Ishikawa (cell line): ENCODE results near the gene C6orf89.

ENCODE experiments used
- CEBPB ChIP-seq: IDR thresholded peaks from 2 replicates; pipeline ENCODE4 v1.6.1; 2012
- CREB1 ChIP-seq: IDR thresholded peaks from 2 replicates; pipeline ENCODE4 v1.6.1; 2012; ENCODE audit warnings: low read depth
- EGR1 ChIP-seq: IDR thresholded peaks from 2 replicates; pipeline ENCODE4 v1.6.1; 2012
- EP300 ChIP-seq: IDR thresholded peaks from 2 replicates; pipeline ENCODE4 v1.6.1; 2012; ENCODE audit warnings: borderline replicate concordance
- FOXM1 ChIP-seq: IDR thresholded peaks from 2 replicates; pipeline ENCODE4 v1.6.1; 2012; ENCODE audit warnings: low read depth, borderline replicate concordance
- NFIC ChIP-seq: IDR thresholded peaks from 2 replicates; pipeline ENCODE4 v1.6.1; 2012
- RAD21 ChIP-seq: IDR thresholded peaks from 2 replicates; pipeline ENCODE4 v1.6.1; 2012; ENCODE audit warnings: low read depth
- TAF1 ChIP-seq: IDR thresholded peaks from 2 replicates; pipeline ENCODE4 v1.6.1; 2012; ENCODE audit warnings: low read depth, mild to moderate bottlenecking
- TCF12 ChIP-seq: IDR thresholded peaks from 2 replicates; pipeline ENCODE4 v1.6.1; 2012; ENCODE audit warnings: low read depth
- TEAD4 ChIP-seq: IDR thresholded peaks from 2 replicates; pipeline ENCODE4 v1.6.1; 2012
- YY1 ChIP-seq: IDR thresholded peaks from 2 replicates; pipeline ENCODE4 v1.6.1; 2012; ENCODE audit warnings: low read depth
- ZBTB7A ChIP-seq: IDR thresholded peaks from 2 replicates; pipeline ENCODE4 v1.6.1; 2012; ENCODE audit warnings: low read depth
- TF ChIP-seq, protein P1 (sequence below): IDR thresholded peaks from 2 replicates; pipeline ENCODE4 v1.6.1; 2012; ENCODE audit warnings: low read depth, mild to moderate bottlenecking
- TF ChIP-seq, protein P2 (sequence below): IDR thresholded peaks from 2 replicates; pipeline ENCODE4 v1.6.1; 2012
- TF ChIP-seq, protein P3 (sequence below): IDR thresholded peaks from 2 replicates; pipeline ENCODE4 v1.6.1; 2012

C6orf89 gene

DNA sequence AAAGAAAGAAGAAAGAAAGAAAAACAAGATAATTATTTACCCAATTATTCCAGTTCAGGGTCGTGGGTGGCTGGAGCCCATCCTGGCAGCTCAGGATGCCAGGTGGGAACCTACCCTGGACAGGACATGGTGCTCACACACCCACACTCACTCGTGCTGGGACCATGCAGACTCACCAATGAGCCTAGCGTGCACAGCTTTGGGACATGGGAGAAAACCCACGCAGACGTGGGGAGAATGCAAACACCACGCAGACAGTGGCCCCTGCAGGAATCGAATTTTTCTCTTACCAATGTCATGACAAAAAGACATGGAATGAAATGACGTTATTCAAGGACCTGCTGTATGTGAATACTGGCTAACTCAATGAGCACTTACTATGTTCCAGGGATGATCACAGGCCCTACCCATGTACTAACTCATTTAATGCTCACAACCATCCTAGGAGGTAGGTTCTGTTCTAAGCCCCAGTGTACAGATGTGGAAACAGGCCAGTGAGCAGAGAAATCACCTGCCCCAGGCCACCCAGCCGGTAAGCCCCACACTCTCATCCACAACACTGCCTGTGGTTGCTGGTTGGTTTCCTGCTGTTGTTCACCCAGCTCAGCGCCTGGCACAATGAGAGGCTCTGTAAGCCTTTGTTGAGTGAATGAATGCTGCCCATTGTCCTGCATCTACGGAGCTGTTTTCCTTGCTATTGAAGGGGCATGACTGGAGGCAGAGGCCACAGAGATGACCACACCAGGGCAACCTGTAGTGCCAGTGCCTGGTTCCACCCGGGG lies 62.0 kb downstream of the C6orf89 start:
- TF ChIP-seq CREB1 (no peak), TCF12 (no peak), TEAD4 (no peak), TAF1 (no peak), FOXM1 (no peak), YY1 (no peak), EGR1 (no peak), ZBTB7A (no peak), RAD21 (no peak), EP300 (no peak), NFIC (no peak), CEBPB (no peak)
- TF ChIP-seq, protein P1, sequence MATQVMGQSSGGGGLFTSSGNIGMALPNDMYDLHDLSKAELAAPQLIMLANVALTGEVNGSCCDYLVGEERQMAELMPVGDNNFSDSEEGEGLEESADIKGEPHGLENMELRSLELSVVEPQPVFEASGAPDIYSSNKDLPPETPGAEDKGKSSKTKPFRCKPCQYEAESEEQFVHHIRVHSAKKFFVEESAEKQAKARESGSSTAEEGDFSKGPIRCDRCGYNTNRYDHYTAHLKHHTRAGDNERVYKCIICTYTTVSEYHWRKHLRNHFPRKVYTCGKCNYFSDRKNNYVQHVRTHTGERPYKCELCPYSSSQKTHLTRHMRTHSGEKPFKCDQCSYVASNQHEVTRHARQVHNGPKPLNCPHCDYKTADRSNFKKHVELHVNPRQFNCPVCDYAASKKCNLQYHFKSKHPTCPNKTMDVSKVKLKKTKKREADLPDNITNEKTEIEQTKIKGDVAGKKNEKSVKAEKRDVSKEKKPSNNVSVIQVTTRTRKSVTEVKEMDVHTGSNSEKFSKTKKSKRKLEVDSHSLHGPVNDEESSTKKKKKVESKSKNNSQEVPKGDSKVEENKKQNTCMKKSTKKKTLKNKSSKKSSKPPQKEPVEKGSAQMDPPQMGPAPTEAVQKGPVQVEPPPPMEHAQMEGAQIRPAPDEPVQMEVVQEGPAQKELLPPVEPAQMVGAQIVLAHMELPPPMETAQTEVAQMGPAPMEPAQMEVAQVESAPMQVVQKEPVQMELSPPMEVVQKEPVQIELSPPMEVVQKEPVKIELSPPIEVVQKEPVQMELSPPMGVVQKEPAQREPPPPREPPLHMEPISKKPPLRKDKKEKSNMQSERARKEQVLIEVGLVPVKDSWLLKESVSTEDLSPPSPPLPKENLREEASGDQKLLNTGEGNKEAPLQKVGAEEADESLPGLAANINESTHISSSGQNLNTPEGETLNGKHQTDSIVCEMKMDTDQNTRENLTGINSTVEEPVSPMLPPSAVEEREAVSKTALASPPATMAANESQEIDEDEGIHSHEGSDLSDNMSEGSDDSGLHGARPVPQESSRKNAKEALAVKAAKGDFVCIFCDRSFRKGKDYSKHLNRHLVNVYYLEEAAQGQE = no peak
- TF ChIP-seq, protein P2, sequence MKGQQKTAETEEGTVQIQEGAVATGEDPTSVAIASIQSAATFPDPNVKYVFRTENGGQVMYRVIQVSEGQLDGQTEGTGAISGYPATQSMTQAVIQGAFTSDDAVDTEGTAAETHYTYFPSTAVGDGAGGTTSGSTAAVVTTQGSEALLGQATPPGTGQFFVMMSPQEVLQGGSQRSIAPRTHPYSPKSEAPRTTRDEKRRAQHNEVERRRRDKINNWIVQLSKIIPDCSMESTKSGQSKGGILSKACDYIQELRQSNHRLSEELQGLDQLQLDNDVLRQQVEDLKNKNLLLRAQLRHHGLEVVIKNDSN = no peak
- TF ChIP-seq, protein P3, sequence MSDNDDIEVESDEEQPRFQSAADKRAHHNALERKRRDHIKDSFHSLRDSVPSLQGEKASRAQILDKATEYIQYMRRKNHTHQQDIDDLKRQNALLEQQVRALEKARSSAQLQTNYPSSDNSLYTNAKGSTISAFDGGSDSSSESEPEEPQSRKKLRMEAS = no peak

DNA sequence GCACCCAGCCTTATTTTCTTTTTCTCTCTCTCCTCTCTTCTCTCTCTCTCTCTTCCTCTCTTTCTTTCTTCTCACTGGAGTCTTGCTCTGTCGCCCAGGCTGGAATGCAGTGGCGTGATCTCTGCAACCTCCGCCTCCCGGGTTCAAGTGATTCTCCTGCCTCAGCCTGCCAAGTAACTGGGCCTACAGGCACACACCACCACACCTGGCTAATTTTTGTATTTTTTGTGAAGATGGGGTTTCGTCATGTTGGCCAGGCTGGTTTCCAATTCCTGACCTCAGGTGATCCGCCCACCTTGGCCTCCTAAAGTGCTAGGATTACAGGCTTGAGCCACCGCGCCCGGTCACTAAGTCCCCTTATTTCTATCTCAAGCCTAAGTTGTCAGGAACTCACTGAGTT lies 63.3 kb downstream of the C6orf89 start:
- peak; percentile 17; the same call in 1 of the 2 replicates for TF ChIP-seq TEAD4
- peak; percentile 18; the same call in 1 of the 2 replicates for TF ChIP-seq NFIC

DNA sequence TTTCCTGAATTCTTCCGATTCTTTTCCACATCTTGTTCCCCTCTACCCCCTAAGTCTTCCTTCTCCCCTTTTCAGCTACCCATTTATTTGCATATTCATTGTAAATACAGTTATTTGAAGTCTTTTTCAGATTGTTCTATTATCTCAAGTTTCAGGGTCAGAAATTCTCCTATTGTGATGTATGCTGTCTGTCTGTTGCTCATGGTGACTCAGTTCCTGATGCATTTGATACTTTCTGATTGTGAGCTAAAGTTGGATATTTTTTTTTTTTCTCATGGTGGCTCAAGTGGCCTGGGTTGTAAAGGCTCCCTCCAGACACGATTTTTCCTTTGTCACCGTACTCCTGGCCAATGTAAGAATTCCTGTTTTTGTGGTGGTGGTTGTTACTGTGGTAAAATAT lies 63.9 kb downstream of the C6orf89 start:
- no peak for TF ChIP-seq TAF1
- TF ChIP-seq TEAD4 = no peak

DNA sequence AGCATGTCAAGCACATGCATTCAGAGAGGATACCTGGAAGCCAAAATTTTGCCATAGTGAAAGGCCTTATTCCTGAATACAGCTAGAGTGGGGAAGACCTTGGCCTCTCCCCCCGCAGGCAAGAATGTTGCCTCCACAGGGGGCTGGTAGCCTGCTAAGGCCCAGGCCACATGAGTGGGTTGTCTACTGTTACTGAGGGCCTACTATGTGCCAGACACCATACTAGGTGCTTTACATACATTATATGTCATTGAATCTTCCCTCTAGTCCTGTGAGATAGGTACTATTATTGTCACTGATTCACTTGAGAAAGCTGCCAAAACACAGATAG lies 68.1 kb downstream of the C6orf89 start:
- TF ChIP-seq, protein P2 = no peak
- TF ChIP-seq NFIC (no peak), ZBTB7A (no peak), EGR1 (no peak), TEAD4 (no peak), TAF1 (no peak), TCF12 (no peak), EP300 (no peak), CREB1 (no peak), RAD21 (no peak), YY1 (no peak), FOXM1 (no peak), CEBPB (no peak)
- TF ChIP-seq, protein P1 = no peak
- TF ChIP-seq, protein P3 = no peak

DNA sequence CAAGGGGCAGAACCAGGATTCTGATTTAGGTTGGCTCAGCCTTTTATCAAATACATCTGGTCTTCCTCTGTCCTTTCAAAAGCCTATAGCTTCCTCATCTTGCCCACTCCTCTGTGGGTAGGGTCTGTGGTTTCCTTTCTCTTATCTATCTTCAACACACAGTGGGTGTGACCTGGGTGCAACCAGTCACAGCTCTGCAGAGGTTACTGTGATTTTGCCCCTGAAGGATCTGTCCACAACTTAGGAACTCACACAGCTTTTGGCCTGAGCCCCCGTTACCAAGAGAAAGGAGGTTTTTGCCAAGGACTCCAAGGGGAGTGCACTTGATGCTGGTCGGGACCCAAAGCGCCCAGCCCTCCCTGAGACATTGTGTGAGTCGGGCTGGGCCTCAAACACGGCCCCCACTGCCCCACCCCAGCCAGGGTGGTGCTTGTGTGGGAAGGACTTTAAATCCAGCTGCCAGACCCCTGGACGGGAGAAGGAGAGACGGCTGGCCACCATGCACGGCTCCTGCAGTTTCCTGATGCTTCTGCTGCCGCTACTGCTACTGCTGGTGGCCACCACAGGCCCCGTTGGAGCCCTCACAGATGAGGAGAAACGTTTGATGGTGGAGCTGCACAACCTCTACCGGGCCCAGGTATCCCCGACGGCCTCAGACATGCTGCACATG lies 68.6 kb downstream of the C6orf89 start, which contains the start of gene PI16:
Gene PI16, plus strand, starts transcription at position 477 of the 670 bp plus-strand sequence. Its CDS starts 23 bp downstream, at position 500.
- TF ChIP-seq FOXM1 (no peak), EGR1 (no peak), ZBTB7A (no peak), NFIC (no peak)

DNA sequence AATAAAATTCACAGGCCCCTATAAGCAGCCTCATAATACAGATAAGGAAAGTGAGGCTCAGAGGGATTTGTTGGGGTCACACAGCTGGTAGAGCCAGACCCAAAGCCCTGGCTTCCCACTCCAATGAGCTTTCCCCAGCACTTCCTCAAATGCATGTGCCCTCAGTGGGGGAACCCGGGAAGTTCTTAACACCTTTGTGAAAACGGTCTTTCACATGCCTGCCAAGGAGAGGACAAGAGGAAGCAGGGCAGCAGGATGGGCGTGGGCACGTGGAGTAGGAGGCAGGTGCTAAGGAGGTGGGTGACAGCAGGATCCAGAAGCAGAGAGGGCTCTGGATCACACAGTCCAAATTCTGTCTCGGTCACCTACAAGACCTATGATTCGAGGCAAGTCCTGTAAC lies 69.4 kb downstream of the C6orf89 start:
- TF ChIP-seq, protein P2 = no peak
- TF ChIP-seq TCF12 (no peak), CREB1 (no peak), RAD21 (no peak)
- TF ChIP-seq, protein P1 = no peak
